ENCODE results near the gene OBP2B.
"Not testable (repeated sequence)": the region's sequence is repeated elsewhere in the genome, so short reads cannot be mapped to it uniquely, and the experiment has no call there.

The OBP2B gene

DNA sequence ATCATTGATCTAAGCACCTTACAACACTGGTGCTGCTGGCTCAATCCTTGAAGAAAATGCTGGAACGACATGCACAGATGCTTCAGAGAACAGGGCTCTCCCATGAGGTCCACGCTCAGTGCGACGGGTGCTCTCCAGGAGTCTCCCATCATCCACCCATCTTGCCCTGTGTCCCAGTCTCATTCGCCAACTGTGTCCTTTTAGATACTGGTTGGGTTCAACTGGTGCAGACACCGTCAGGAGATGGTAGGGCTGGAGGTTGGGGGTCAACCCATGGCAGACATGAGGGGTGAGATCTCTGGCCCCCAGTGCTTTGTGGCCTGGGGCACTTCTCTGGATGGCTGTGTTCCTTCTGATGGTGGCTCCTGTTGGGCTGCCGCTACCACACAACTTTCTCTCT is 1.6 kb upstream of the OBP2B start:
- TF ChIP-seq, protein P1, sequence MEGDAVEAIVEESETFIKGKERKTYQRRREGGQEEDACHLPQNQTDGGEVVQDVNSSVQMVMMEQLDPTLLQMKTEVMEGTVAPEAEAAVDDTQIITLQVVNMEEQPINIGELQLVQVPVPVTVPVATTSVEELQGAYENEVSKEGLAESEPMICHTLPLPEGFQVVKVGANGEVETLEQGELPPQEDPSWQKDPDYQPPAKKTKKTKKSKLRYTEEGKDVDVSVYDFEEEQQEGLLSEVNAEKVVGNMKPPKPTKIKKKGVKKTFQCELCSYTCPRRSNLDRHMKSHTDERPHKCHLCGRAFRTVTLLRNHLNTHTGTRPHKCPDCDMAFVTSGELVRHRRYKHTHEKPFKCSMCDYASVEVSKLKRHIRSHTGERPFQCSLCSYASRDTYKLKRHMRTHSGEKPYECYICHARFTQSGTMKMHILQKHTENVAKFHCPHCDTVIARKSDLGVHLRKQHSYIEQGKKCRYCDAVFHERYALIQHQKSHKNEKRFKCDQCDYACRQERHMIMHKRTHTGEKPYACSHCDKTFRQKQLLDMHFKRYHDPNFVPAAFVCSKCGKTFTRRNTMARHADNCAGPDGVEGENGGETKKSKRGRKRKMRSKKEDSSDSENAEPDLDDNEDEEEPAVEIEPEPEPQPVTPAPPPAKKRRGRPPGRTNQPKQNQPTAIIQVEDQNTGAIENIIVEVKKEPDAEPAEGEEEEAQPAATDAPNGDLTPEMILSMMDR (IDR thresholded peaks at IDR 0.05; ENCODE audit: low read depth, low read length) = no peak
- DNase-seq (ENCODE audit: low read depth, low spot score) = no peak
- no peak overlapping the region for H3K4me3 ChIP-seq (ENCODE audit: low read depth, low read length)
- in situ Hi-C loops (cut with HindIII; ENCODE audit: low sequenced_read_pairs) = no loop called here

DNA sequence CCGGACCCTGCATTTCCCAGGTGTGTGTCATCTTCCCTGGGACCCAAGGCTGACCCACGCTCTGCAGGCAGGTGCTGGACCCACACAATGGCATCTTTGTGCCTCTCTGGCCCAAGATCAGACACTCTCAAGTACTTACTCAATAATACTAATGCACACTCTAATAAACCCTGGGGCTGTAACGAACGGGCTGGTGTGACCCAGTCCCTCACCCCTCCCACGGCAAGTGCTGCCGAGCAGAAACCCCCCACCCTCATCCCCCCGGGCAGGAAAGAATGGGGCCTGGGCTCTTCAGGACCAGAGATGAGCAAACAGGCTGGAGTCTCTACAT is 1.1 kb upstream of the OBP2B start:
- no peak for DNase-seq (ENCODE audit: low read depth, low spot score)
- H3K4me3 ChIP-seq (ENCODE audit: low read depth, low read length) = no peak overlapping the region
- TF ChIP-seq, protein P1 (IDR thresholded peaks at IDR 0.05; ENCODE audit: low read depth, low read length) = no peak
- in situ Hi-C loops (cut with HindIII; ENCODE audit: low sequenced_read_pairs) = no loop called here

DNA sequence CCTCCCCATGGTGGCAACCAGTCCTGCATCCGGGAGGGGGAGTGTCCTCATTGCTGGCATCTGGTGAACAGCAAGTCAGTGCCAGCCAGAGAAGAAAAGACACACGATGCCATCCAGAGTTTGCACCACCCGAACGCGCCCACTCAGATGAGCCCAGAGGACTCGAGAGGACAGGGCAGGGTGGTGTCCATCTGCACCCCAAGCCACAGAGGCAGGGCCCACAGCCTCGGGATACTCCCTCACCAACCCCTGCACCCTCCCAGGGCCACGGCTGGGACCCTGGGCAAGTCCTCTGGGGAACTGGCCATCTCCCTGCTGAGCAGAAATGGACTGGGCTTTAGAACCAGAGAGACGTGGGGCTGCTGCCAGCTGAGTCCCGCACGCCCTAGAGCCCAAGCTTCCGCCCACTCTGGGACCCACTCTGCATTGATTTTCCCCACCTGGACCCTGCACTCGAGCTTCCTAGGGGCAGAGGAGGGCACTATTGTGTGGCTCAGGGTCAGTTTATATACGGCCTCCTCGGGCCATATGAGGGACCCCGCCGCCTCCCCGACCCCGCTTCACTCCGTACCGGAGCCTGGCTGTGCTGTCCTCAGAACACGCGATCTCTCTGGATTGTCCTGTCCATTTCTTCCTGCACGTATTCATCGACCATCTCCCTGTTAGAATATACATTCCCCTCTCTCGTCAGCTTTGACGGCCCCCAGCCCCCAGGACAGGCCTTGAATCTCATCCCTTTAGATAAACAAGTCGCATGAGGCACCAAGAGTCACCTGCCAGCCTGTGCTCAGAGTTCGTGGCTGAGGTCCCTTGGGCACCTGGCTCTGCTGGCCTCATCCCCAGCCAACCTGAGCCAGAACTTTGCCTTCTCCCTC is 514 bp upstream of the OBP2B start:
- DNase-seq (ENCODE audit: low read depth, low spot score); H3K4me3 ChIP-seq (ENCODE audit: low read depth, low read length); in situ Hi-C loops (cut with HindIII; ENCODE audit: low sequenced_read_pairs): not testable (repeated sequence)

DNA sequence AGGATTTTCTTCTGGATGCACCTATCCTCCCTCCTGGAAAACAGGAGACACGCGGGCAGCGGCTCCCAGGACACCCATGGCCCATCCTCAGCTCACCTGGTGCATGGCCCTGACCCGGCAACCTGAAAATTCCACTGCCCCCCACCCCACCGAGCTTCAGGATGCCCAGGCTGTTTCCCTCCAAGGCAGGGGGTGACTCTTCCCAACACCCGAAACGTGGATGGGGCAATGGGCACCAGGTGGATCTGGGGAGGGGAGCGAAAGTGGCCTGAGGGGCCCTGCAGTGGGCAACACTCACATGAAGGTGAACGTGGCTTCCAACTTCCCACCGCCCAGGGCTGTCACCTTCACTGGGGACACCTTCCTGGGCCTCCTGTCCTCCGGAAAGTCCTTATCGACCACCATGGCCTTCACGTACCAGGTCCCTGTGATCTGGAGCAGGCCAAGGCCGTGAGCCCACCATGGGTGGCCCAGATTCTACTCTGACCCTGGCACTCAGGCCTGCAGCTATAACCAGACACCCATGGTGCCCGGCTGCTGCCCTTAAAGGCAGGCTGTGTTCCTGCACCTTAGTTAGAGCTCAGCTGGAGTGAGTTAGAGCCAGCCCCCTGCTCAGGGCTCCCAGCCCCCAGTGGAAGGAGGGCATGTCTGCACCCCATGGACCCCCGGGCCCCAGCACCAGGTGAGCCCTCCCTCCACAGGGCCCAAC is 725 bp downstream of the OBP2B start:
- H3K4me3 ChIP-seq (ENCODE audit: low read depth, low read length); in situ Hi-C loops (cut with HindIII; ENCODE audit: low sequenced_read_pairs); DNase-seq (ENCODE audit: low read depth, low spot score): not testable (repeated sequence)

DNA sequence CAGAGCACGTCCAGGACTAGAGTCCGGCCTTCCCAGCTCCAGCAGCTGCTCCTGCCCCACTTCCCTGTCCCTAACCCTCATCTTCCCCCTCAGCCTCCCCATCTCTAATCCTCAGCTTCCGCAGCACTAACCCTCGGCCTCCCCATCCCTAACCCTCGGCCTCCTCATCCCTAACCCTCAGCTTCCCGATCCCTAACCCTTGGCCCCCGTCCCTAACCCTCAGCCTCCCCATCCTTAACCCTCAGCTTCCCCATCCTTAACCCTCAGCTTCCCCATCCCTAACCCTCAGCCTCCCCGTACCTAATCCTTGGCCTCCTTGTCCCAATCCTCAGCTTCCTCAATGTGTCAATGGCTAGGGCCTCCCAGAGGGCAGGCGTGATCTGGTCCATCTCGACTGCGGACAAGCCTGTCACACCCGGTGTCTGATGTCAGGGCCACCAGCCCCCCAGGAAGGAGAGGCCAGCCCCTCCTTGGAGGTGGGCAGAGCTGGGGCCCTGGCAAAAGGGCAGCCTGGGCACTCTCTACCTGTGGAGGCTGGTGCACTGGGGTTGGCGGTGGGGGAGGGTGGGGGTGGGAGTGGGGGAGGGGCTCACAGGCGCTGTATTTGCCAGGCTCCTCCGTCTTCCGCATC is 1.4 kb downstream of the OBP2B start:
- in situ Hi-C loops (cut with HindIII; ENCODE audit: low sequenced_read_pairs) = no loop called here
- no peak for DNase-seq (ENCODE audit: low read depth, low spot score)
- no peak overlapping the region for H3K4me3 ChIP-seq (ENCODE audit: low read depth, low read length)
- TF ChIP-seq, protein P1 (IDR thresholded peaks at IDR 0.05; ENCODE audit: low read depth, low read length) = no peak

DNA sequence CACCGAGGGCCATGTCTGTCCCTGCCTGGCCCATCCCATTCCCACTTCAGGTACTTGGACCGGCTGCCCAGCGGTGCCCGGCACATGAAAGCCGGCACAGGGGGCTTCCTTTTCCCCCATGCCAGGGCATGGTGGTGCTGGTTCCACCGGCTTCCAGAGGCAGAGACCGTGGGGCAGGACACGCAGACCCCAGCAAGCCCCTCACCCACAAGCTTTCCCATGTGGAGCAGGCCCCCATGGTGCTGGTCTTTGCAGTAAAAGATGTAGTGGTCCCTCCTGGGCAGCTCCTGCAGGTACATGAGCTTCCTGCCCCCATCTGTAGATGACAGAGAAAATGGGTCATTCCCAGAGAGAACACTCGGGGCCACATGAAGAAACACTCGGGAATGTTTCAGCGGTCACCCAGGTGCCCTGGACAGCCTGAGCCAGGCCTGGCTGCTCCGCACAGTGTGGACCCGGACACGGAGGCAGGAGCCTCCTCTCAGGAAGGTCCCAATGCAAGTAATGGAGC is 2.0 kb downstream of the OBP2B start:
- no peak overlapping the region for H3K4me3 ChIP-seq (ENCODE audit: low read depth, low read length)
- DNase-seq (ENCODE audit: low read depth, low spot score) = no peak
- in situ Hi-C loops (cut with HindIII; ENCODE audit: low sequenced_read_pairs) = no loop called here
- TF ChIP-seq, protein P1 (IDR thresholded peaks at IDR 0.05; ENCODE audit: low read depth, low read length) = no peak

DNA sequence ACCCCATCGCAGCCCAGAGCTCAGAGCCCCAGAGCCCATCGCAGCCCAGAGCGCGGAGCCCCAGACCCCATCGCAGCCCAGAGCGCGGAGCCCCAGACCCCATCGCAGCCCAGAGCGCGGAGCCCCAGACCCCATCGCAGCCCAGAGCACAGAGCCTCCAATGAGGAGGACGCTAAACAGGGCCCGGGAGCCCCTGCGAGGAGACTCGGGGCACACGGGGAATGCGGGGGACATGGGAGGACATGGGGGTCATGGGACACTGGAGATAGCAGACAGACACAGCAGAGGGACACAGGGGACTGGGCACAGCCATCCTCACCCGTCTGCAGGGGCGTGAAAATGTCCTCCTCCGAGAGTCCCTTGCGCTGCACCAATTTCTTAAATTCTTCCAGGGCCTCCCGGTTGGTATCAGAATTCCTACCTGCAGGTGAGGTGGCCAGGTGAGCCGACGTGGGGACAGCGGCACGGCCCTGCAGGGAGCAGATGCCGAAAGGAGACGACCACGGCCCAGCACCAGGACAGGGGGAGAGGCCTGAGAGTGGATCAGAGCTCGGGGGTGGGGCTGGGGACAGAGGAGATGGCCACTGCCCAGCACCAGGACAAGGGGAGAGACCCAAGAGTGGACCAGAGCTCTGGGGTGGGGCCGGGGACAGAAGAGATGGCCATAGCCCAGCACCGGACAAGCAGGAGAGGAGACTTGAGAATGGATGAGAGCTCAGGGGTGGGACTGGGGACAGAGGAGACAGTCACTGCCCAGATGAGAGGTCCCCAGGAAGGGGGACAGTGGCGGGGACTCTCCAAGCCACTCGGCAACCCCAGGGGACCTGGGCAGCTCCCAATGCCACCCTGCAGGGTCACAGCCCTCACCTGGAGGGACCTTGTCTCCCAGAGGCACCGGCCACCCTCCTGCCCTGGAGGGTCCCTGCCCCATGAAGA is 2.8 kb downstream of the OBP2B start:
- TF ChIP-seq, protein P1 (IDR thresholded peaks at IDR 0.05; ENCODE audit: low read depth, low read length) = no peak

DNA sequence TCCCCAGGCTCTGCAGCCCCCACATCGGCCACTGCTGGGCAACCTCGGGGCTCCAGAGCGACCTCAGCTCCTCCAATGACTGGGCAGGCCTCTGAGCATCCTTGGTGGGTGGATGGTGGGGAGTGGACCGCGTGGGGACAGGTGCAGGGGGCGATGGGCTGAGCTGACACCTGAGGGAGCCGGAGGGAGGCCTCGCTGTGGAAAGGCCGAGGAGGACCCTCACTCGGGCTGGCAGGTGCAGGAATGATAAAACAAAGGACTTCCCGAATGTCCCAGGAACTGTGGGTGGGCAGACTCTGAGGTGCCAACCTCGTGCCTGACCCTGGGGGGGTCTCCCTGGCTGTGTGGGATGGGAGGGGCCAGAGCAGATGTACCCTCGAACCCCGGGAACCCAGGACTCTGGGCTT is 3.6 kb downstream of the OBP2B start:
- in situ Hi-C loops (cut with HindIII; ENCODE audit: low sequenced_read_pairs); DNase-seq (ENCODE audit: low read depth, low spot score); H3K4me3 ChIP-seq (ENCODE audit: low read depth, low read length): not testable (repeated sequence)

More for the DNA sequence above, 2.8 kb downstream of the OBP2B start:
- in situ Hi-C loops (cut with HindIII; ENCODE audit: low sequenced_read_pairs) = no loop called here
- no peak for DNase-seq (ENCODE audit: low read depth, low spot score)
- no peak overlapping the region for H3K4me3 ChIP-seq (ENCODE audit: low read depth, low read length)

Measured in astrocyte of the spinal cord (primary cell).